CD4-positive, alpha-beta T cell (primary cell): ENCODE measurements around the gene ATP8B3. TPM values are rescaled to one million over a fixed set of nuclear protein-coding genes. Genes with fewer than 3 reads are reported as not detected.

Experiments used
- ATAC-seq: fragments of 200-7000 bp; cut with Tn5 transposase; one replicate; pipeline ENCODE4 v1.10.0; 2022; ENCODE audit warnings: mild to moderate bottlenecking; ENCODE audit not compliant: poor library complexity
- CTCF ChIA-PET: fragments of 350-600 bp; sonication (Branson Sonifier 250); formaldehyde crosslinking; loops from one replicate; lab custom pipeline; 2021; ENCODE audit warnings: antibody characterized with exemption, inconsistent platforms; lab: Charles Lee
- POLR2A ChIA-PET: fragments of 350-600 bp; sonication (Branson Sonifier 250); formaldehyde crosslinking; loops from one replicate; lab custom pipeline; 2021; ENCODE audit warnings: antibody characterized with exemption, inconsistent platforms; lab: Charles Lee
- DNase-seq, 14 experiments: peaks; one replicate each; pipeline ENCODE4 v3.0.0-alpha.2; 2013 to 2020; ENCODE audit warnings: mixed read lengths in 2 of 14
- H3K27ac ChIP-seq, 2 donors: one replicate each; pipeline versions ENCODE4 v1.5.1 to v1.7.0; 2013; ENCODE audit warnings: low read length in 2 of 2, low read depth in 1 of 2, mild to moderate bottlenecking in 1 of 2
- H3K27me3 ChIP-seq, 2 experiments: 1 replicate in 1 of 2; 2 replicates in 1 of 2; pipeline versions ENCODE4 v1.6.1 to v1.7.0; 2013; ENCODE audit warnings: low read length in 2 of 2, control low read depth in 1 of 2, mild to moderate bottlenecking in 1 of 2, moderate library complexity in 1 of 2; ENCODE audit not compliant: insufficient read depth in 2 of 2, control insufficient read depth in 1 of 2
- H3K36me3 ChIP-seq: one replicate; pipeline ENCODE4 v1.6.1; 2013; ENCODE audit warnings: low read length, control low read depth; ENCODE audit not compliant: insufficient read depth
- H3K4me1 ChIP-seq: one replicate; pipeline ENCODE4 v1.6.1; 2013; ENCODE audit warnings: low read length, control low read depth; ENCODE audit not compliant: insufficient read depth
- H3K4me3 ChIP-seq: one replicate; pipeline ENCODE4 v1.5.1; 2013; ENCODE audit warnings: mild to moderate bottlenecking, low read length, moderate library complexity
- H3K9me3 ChIP-seq, 2 experiments: 1 replicate in 1 of 2; 2 replicates in 1 of 2; pipeline versions ENCODE4 v1.6.1 to v1.7.0; 2013; ENCODE audit warnings: low read length in 2 of 2, mild to moderate bottlenecking in 2 of 2, control low read depth in 1 of 2, moderate library complexity in 1 of 2; ENCODE audit not compliant: control insufficient read depth in 1 of 2, insufficient read depth in 1 of 2
- H3K27ac Mint-ChIP-seq: one replicate; pipeline ENCODE4 v1.8.0; 2020; ENCODE audit warnings: mixed read lengths
- H3K27me3 Mint-ChIP-seq: one replicate; pipeline ENCODE4 v1.8.0; 2021; ENCODE audit warnings: mixed read lengths
- H3K36me3 Mint-ChIP-seq: one replicate; pipeline ENCODE4 v1.8.0; 2021; ENCODE audit warnings: low read depth, mixed read lengths
- H3K4me1 Mint-ChIP-seq: one replicate; pipeline ENCODE4 v1.8.0; 2021; ENCODE audit warnings: low read depth, mixed read lengths
- H3K4me3 Mint-ChIP-seq: one replicate; pipeline ENCODE4 v1.8.0; 2020; ENCODE audit warnings: mild to moderate bottlenecking, mixed read lengths
- H3K9me3 Mint-ChIP-seq: one replicate; pipeline ENCODE4 v1.8.0; 2020; ENCODE audit warnings: mixed read lengths
- CTCF ChIP-seq: fragments of 200-600 bp; IDR thresholded peaks from one replicate; pipeline ENCODE4 v1.8.0; 2022; ENCODE audit warnings: antibody characterized with exemption, mild to moderate bottlenecking
- intact Hi-C, 2 experiments: fragments of 100-400 bp; cut with DNase I in 1 of 2; cut with micrococcal nuclease in 1 of 2; formaldehyde crosslinking; loops; one replicate each; pipeline versions ENCODE4 v1.15.1 to v1.9.0; 2023 to 2025; cut with DNase I, micrococcal nuclease
- total RNA-seq, 174 experiments: library from RNA in 2 of 174; stranded (reverse) in 2 of 174; gene quantifications; one replicate each; pipeline ENCODE4 v1.2.3 and lab custom pipeline; 2021 to 2026

ATP8B3 gene
- total RNA-seq, 2 experiments from 2014 or later: 2.5 to 3.2 TPM

- no peak overlapping the region for H3K27ac ChIP-seq
- ATAC-seq (no peak), DNase-seq (no peak)
- H3K4me3 ChIP-seq: no peak overlapping the region
- POLR2A ChIA-PET: no interaction called here
- Mint-ChIP-seq H3K4me1 (peaks cover 4% of the 10 kb centered on the region), H3K36me3 (peaks cover 46% of the 10 kb centered on the region), H3K27me3 (no peaks in the 10 kb centered on the region), H3K9me3 (no peaks in the 10 kb centered on the region), H3K27ac (no peak overlapping the region), H3K4me3 (no peak overlapping the region)
- intact Hi-C loops: loop anchor here in 1 of 2 experiments (10.0 kb wide), 1 partner anchor 279 kb away; no protein-coding TSS in a partner anchor
- H3K36me3 ChIP-seq: peaks cover 77% of the 10 kb centered on the region
- TF ChIP-seq CTCF: no peak
- H3K9me3 ChIP-seq: no peaks in the 10 kb centered on the region
- CTCF ChIA-PET: no interaction called here
- H3K4me1 ChIP-seq: peaks cover 10% of the 10 kb centered on the region
- no peaks in the 10 kb centered on the region for H3K27me3 ChIP-seq
Measured at GRCh38 chr19:1823539-1824251, 11.6 kb upstream of the ATP8B3 start.

GRCh38 chr19:1823020-1823419 lies 10.9 kb upstream of the ATP8B3 start:
- Mint-ChIP-seq H3K4me1 (peaks cover 4% of the 10 kb centered on the region), H3K9me3 (no peaks in the 10 kb centered on the region), H3K36me3 (peaks cover 49% of the 10 kb centered on the region), H3K27ac (no peak overlapping the region), H3K27me3 (no peaks in the 10 kb centered on the region), H3K4me3 (no peak overlapping the region)
- H3K9me3 ChIP-seq: no peaks in the 10 kb centered on the region
- H3K4me1 ChIP-seq: peaks cover 10% of the 10 kb centered on the region
- ChIA-PET POLR2A (no interaction called here), CTCF (no interaction called here)
- peaks cover 80% of the 10 kb centered on the region for H3K36me3 ChIP-seq
- no peak overlapping the region for H3K27ac ChIP-seq
- intact Hi-C loops: loop anchor here in 1 of 2 experiments (10.0 kb wide), 1 partner anchor 278 kb away; no protein-coding TSS in a partner anchor
- DNase-seq: no peak
- TF ChIP-seq CTCF: no peak
- no peak overlapping the region for H3K4me3 ChIP-seq
- ATAC-seq: no peak
- no peaks in the 10 kb centered on the region for H3K27me3 ChIP-seq

GRCh38 chr19:1822210-1822609 lies 10.1 kb upstream of the ATP8B3 start:
- H3K4me1 Mint-ChIP-seq: peaks cover 4% of the 10 kb centered on the region
- no peak for TF ChIP-seq CTCF
- H3K9me3 Mint-ChIP-seq: no peaks in the 10 kb centered on the region
- no peak overlapping the region for H3K27ac Mint-ChIP-seq
- H3K4me3 ChIP-seq: no peak overlapping the region
- intact Hi-C loops: loop anchor here in 1 of 2 experiments (10.0 kb wide), 1 partner anchor 277 kb away; no protein-coding TSS in a partner anchor
- ChIA-PET POLR2A (no interaction called here), CTCF (no interaction called here)
- no peaks in the 10 kb centered on the region for H3K27me3 Mint-ChIP-seq
- peaks cover 80% of the 10 kb centered on the region for H3K36me3 ChIP-seq
- DNase-seq (no peak), ATAC-seq (no peak)
- no peaks in the 10 kb centered on the region for H3K27me3 ChIP-seq
- no peak overlapping the region for H3K27ac ChIP-seq
- no peak overlapping the region for H3K4me3 Mint-ChIP-seq
- peaks cover 57% of the 10 kb centered on the region for H3K36me3 Mint-ChIP-seq
- H3K4me1 ChIP-seq: peaks cover 10% of the 10 kb centered on the region
- H3K9me3 ChIP-seq: no peaks in the 10 kb centered on the region
